Stimulated activated CD8-positive, alpha-beta memory T cell treated with anti-CD3 and anti-CD28 coated beads, Interleukin-4, amount 100 ng/mL, for 4 hours (primary cell): ENCODE data around the gene LINGO1.

Experiments
- DNase-seq, 2 donors: peaks; one replicate each; pipeline ENCODE4 v3.0.0-alpha.2; 2020; ENCODE audit warnings: low read depth in 2 of 2, low spot score in 1 of 2

The LINGO1 gene

GRCh38 chr15:77656294-77656693, 23.6 kb upstream of the LINGO1 start:
- no peak for DNase-seq

- no peak for DNase-seq
These were observed 22.3 kb upstream of the LINGO1 start for GRCh38 chr15:77654975-77655374.

- no peak for DNase-seq
These were observed 21.2 kb upstream of the LINGO1 start for GRCh38 chr15:77653832-77654480.

GRCh38 chr15:77650265-77650664, 17.6 kb upstream of the LINGO1 start:
- DNase-seq: no peak

GRCh38 chr15:77649610-77650009, 16.9 kb upstream of the LINGO1 start:
- DNase-seq: no peak

- no peak for DNase-seq
These were observed 16.3 kb upstream of the LINGO1 start for GRCh38 chr15:77649017-77649416.

GRCh38 chr15:77647961-77648360, 15.2 kb upstream of the LINGO1 start:
- no peak for DNase-seq

- no peak for DNase-seq
These were observed 13.5 kb upstream of the LINGO1 start for GRCh38 chr15:77646104-77646694.

GRCh38 chr15:77645602-77646001, 12.9 kb upstream of the LINGO1 start:
- DNase-seq: no peak

- no peak for DNase-seq
These were observed 12.0 kb upstream of the LINGO1 start for GRCh38 chr15:77644543-77645247.

- no peak for DNase-seq
These were observed 11.1 kb upstream of the LINGO1 start for GRCh38 chr15:77643764-77644163.

- no peak for DNase-seq
These were observed 10.2 kb upstream of the LINGO1 start for GRCh38 chr15:77642793-77643430.

GRCh38 chr15:77641999-77642398, 9.3 kb upstream of the LINGO1 start:
- no peak for DNase-seq

- no peak for DNase-seq
These were observed 7.9 kb upstream of the LINGO1 start for GRCh38 chr15:77640615-77641014.

GRCh38 chr15:77639431-77639830, 6.7 kb upstream of the LINGO1 start:
- DNase-seq: no peak

- no peak for DNase-seq
These were observed 5.4 kb upstream of the LINGO1 start for GRCh38 chr15:77637851-77638692.

- no peak for DNase-seq
These were observed 3.5 kb upstream of the LINGO1 start for GRCh38 chr15:77636209-77636608.

GRCh38 chr15:77634266-77634962, 1.7 kb upstream of the LINGO1 start:
- peak; percentile 4 to 5 for DNase-seq

- no peak for DNase-seq
These were observed 1.2 kb upstream of the LINGO1 start for GRCh38 chr15:77633913-77634265.

GRCh38 chr15:77633134-77633912, 611 bp upstream of the LINGO1 start:
- DNase-seq: peak; percentile 2 to 4
